ENCODE measurements around the gene CAPRIN1. TPM values are rescaled to one million over a fixed set of nuclear protein-coding genes. Genes with fewer than 3 reads are reported as not detected.

CAPRIN1 gene
- total RNA-seq, 1 donor from 2014 or later: 302 TPM

GRCh38 chr11:34105079-34105956 is 53.8 kb downstream of the CAPRIN1 start, which contains the start of gene NAT10:
TSS of gene NAT10 (plus strand) at chr11:34105629. CDS start at chr11:34108226, 2,597 bp downstream.
- peak; percentile 90 to 95 for DNase-seq (ENCODE audit: low spot score in 2 of 2, unreplicated experiment in 2 of 2)
- Mint-ChIP-seq H3K9me3 (no peaks in the 10 kb centered on the region), H3K27me3 (ENCODE audit: low read depth) (no peaks in the 10 kb centered on the region), H3K27ac (peak within 1 kb of the TSS; percentile 98), H3K36me3 (peaks cover 18% of the 10 kb centered on the region), H3K4me3 (peak within 1 kb of the TSS; percentile 97), H3K4me1 (peaks cover 22% of the 10 kb centered on the region)
- TF ChIP-seq CTCF (IDR thresholded peaks at IDR 0.05; ENCODE audit: unreplicated experiment): no peak

- no peaks in the 10 kb centered on the region for H3K9me3 Mint-ChIP-seq
- H3K4me1 Mint-ChIP-seq: peaks cover 22% of the 10 kb centered on the region
- DNase-seq (ENCODE audit: low spot score in 2 of 2, unreplicated experiment in 2 of 2): no peak
- no peak for TF ChIP-seq CTCF (IDR thresholded peaks at IDR 0.05; ENCODE audit: unreplicated experiment)
- H3K27ac Mint-ChIP-seq: peak overlapping the region; percentile 98
- peaks cover 15% of the 10 kb centered on the region for H3K36me3 Mint-ChIP-seq
- H3K27me3 Mint-ChIP-seq (ENCODE audit: low read depth): no peaks in the 10 kb centered on the region
- H3K4me3 Mint-ChIP-seq: peak overlapping the region; percentile 97
Measured at GRCh38 chr11:34105957-34106504, 54.5 kb downstream of the CAPRIN1 start.

GRCh38 chr11:34111722-34112270 is 60.3 kb downstream of the CAPRIN1 start:
- H3K9me3 Mint-ChIP-seq: no peaks in the 10 kb centered on the region
- H3K27me3 Mint-ChIP-seq (ENCODE audit: low read depth): no peaks in the 10 kb centered on the region
- no peak for DNase-seq (ENCODE audit: low spot score in 2 of 2, unreplicated experiment in 2 of 2)
- no peak overlapping the region for H3K4me3 Mint-ChIP-seq
- no peak overlapping the region for H3K27ac Mint-ChIP-seq
- peaks cover 7% of the 10 kb centered on the region for H3K4me1 Mint-ChIP-seq
- TF ChIP-seq CTCF (IDR thresholded peaks at IDR 0.05; ENCODE audit: unreplicated experiment): no peak
- H3K36me3 Mint-ChIP-seq: peaks cover 46% of the 10 kb centered on the region

- Mint-ChIP-seq H3K9me3 (no peaks in the 10 kb centered on the region), H3K36me3 (peaks cover 52% of the 10 kb centered on the region), H3K27me3 (ENCODE audit: low read depth) (no peaks in the 10 kb centered on the region), H3K4me3 (no peak overlapping the region), H3K27ac (no peak overlapping the region), H3K4me1 (no peaks in the 10 kb centered on the region)
- no peak for TF ChIP-seq CTCF (IDR thresholded peaks at IDR 0.05; ENCODE audit: unreplicated experiment)
- no peak for DNase-seq (ENCODE audit: low spot score in 2 of 2, unreplicated experiment in 2 of 2)
Measured at GRCh38 chr11:34114014-34114413, 62.5 kb downstream of the CAPRIN1 start.

- Mint-ChIP-seq H3K4me3 (no peak overlapping the region), H3K27me3 (ENCODE audit: low read depth) (no peaks in the 10 kb centered on the region), H3K36me3 (peaks cover 48% of the 10 kb centered on the region), H3K4me1 (no peaks in the 10 kb centered on the region), H3K9me3 (no peaks in the 10 kb centered on the region), H3K27ac (no peak overlapping the region)
- no peak for DNase-seq (ENCODE audit: low spot score in 2 of 2, unreplicated experiment in 2 of 2)
- TF ChIP-seq CTCF (IDR thresholded peaks at IDR 0.05; ENCODE audit: unreplicated experiment): no peak
Measured at GRCh38 chr11:34114471-34114870, 62.9 kb downstream of the CAPRIN1 start.
